Large intestine (tissue), 3 donors: ENCODE measurements around the gene LDLRAD2. TPM values are rescaled to one million over a fixed set of nuclear protein-coding genes. Genes with fewer than 3 reads are reported as not detected.

Experiments
- DNase-seq, 2 donors: peaks; one replicate each; pipeline versions ENCODE4 v3.0.0 to v3.0.0-alpha.2; 2013
- H3K27ac ChIP-seq: one replicate; pipeline ENCODE4 v1.5.1; 2013; ENCODE audit warnings: low read length
- H3K27me3 ChIP-seq: 2 replicates; pipeline ENCODE4 v1.6.1; 2013; ENCODE audit warnings: low read length; ENCODE audit not compliant: control insufficient read depth, insufficient read depth
- H3K36me3 ChIP-seq: 2 replicates; pipeline ENCODE4 v1.6.1; 2013; ENCODE audit warnings: low read length; ENCODE audit not compliant: control insufficient read depth, insufficient read depth
- H3K4me1 ChIP-seq: one replicate; pipeline ENCODE4 v1.6.1; 2013; ENCODE audit warnings: low read length; ENCODE audit not compliant: control insufficient read depth, insufficient read depth
- H3K4me3 ChIP-seq: one replicate; pipeline ENCODE4 v1.5.1; 2013; ENCODE audit warnings: low read length
- H3K9me3 ChIP-seq: one replicate; pipeline ENCODE4 v1.6.1; 2013; ENCODE audit warnings: mild to moderate bottlenecking, low read depth, low read length, moderate library complexity; ENCODE audit not compliant: control insufficient read depth
- WGBS: methylation state at CpG from one replicate; pipeline ENCODE4 v1.1.5; 2013; ENCODE audit warnings: low lambda C conversion rate; ENCODE audit not compliant: insufficient coverage; 5-methylcytosine and 5-hydroxymethylcytosine counted together
- polyA plus RNA-seq: library from polyadenylated mRNA; unstranded; fragments of 120-200 nt; gene quantifications from one replicate; pipeline ENCODE4 v1.2.1, GENCODE V29; 2013

The LDLRAD2 gene
- polyA plus RNA-seq, 1 donor, result 2.5 TPM

DNA sequence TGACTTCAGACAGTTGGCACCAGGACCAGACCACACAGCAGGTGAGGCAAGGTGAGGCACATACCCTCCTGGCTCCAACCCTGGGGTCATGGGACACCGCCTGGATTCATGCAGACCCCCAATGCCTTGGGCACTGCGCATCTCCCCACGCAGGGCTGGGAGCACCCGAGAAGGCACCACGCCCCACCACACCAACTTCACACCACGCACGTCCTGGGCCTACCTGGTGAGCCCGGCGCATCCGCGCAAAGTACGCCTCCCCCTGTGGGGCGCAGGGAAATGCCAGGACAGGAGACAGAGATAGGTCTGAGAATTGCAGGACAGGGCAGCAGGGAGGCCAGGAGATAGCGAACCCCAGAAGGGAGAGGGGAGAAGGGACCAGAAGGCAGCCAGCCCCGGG is 58.5 kb downstream of the LDLRAD2 start:
- no peaks in the 10 kb centered on the region for H3K9me3 ChIP-seq
- no peaks in the 10 kb centered on the region for H3K27me3 ChIP-seq
- no CpG with 5 or more reads among the region's 15 CpGs for WGBS
- peaks cover 10% of the 10 kb centered on the region for H3K4me1 ChIP-seq
- no peak for DNase-seq
- no peak overlapping the region for H3K4me3 ChIP-seq
- H3K36me3 ChIP-seq, result peaks cover 67% of the 10 kb centered on the region
- no peak overlapping the region for H3K27ac ChIP-seq

DNA sequence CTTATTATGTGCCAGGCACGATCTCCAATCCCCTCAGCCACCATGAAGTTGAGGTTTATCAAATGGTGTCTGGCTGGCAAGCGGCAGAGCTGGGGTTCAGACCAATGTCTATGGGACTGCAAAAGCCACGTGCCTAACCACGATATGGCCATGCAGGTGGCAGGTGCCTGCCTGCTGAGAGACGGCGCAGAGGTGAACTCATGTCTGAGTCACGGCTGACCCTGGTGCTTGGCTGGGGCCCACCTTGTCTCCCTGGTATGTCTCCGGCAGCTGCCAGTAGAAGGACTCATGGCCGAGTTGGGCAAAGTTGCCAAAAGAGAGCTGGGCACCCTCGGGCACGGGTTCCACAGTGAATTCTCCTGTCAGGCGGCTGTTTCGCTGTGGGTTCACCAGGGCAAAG is 59.9 kb downstream of the LDLRAD2 start:
- no peaks in the 10 kb centered on the region for H3K9me3 ChIP-seq
- no peak overlapping the region for H3K4me3 ChIP-seq
- no peak for DNase-seq
- H3K36me3 ChIP-seq, result peaks cover 70% of the 10 kb centered on the region
- no peaks in the 10 kb centered on the region for H3K4me1 ChIP-seq
- H3K27ac ChIP-seq, result no peak overlapping the region
- no CpG with 5 or more reads among the region's 13 CpGs for WGBS
- H3K27me3 ChIP-seq, result no peaks in the 10 kb centered on the region

DNA sequence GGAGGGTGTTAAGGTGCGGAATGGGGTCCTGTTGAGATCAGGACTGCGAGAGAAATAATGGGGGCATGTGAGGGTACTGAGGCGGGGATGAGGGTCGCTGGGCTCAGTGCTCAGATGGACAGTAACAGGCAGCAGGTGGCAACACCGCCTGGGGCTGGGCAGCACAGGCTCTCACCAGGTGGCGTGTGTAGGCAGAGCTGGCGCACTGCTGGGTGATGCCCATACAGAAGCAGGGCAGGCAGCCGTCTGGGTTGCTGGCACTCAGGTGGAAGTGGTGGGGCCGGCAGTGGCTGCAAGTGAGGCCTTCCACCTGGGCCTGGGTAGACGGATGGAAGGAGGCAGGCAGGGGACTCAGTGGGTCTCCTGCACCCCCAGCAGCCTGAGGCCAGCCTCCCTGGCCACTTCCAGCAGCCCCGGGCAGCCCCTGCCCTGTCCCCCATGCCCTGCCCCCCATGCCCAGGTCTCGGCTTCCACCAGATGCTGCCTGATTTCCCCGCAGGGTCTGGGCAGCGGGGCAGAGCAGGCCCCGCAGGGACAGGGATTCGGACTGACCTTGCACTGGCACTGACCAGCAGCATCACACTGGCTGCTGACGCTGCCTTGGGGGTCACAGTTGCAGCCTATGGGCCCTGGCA is 60.5 kb downstream of the LDLRAD2 start:
- Histone ChIP-seq H3K9me3 (no peaks in the 10 kb centered on the region), H3K36me3 (peaks cover 72% of the 10 kb centered on the region), H3K4me1 (no peaks in the 10 kb centered on the region), H3K4me3 (no peak overlapping the region), H3K27me3 (no peaks in the 10 kb centered on the region), H3K27ac (no peak overlapping the region)
- no peak for DNase-seq
- no CpG with 5 or more reads among the region's 17 CpGs for WGBS

DNA sequence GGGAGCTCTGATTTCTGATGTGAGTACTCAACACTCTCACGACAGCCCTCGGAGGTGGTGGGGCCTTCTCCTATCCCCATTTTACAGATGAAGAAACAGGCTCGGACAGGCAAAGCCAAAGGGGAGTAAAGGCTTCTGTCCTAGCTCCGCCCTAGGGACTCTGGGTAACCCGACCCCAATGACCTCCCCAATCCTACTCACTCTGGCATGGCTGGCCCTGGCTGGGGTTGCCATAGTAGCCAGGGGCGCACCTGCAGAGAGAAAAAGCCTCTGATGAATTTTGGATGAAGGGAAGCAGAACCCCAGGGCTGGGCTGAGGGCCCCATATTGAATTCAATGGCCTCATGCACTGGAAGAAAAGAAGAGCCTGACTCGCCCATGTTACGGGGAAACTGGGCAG is 61.1 kb downstream of the LDLRAD2 start:
- Histone ChIP-seq H3K4me3 (no peak overlapping the region), H3K27ac (no peak overlapping the region), H3K27me3 (no peaks in the 10 kb centered on the region), H3K4me1 (no peaks in the 10 kb centered on the region), H3K36me3 (peaks cover 78% of the 10 kb centered on the region), H3K9me3 (no peaks in the 10 kb centered on the region)
- no peak for DNase-seq
- no CpG with 5 or more reads among the region's 8 CpGs for WGBS

DNA sequence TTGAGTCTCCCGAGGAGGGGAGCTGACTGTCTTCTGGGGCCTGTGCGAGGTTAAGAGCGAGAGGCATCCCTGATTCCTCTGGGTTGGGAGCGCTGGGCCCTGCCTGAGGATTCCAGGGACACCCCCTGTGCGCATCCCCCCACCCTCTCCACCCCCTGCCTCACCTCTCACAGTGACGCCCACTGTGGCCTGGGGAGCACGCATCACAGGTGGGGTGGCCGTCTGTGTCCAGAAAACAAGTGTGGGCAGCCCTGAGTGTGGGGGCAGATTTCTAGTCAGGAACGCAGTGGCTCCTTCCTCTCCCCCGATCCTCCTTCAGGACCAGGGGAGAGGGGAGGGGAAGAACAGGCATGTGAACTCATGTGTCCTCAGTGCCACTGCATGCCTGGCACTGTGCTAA is 61.7 kb downstream of the LDLRAD2 start:
- no CpG with 5 or more reads among the region's 10 CpGs for WGBS
- Histone ChIP-seq H3K27ac (no peak overlapping the region), H3K4me3 (no peak overlapping the region), H3K27me3 (no peaks in the 10 kb centered on the region), H3K36me3 (peaks cover 79% of the 10 kb centered on the region), H3K9me3 (no peaks in the 10 kb centered on the region), H3K4me1 (no peaks in the 10 kb centered on the region)
- no peak for DNase-seq

DNA sequence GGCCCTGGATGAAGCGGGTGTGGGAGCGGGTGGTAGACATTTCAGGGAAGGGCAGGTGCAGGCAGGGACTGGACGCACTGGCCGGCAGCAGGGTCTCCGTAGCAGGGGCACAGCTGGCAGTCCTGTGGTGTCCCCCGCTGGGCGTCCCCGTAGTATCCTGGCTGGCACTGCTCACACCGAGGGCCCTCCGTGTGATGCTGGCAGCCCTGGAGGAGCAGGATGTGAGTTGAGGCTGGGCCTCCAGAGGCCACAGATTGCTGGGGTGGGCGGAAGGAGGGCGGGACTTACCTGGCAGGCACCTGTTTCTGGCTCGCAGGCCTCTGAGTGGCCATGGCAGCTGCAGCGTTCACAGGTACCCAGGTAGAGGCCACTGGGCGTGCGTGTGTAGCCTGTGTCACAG is 62.3 kb downstream of the LDLRAD2 start:
- H3K27me3 ChIP-seq, result no peaks in the 10 kb centered on the region
- DNase-seq, result no peak
- no peak overlapping the region for H3K4me3 ChIP-seq
- H3K36me3 ChIP-seq, result peaks cover 84% of the 10 kb centered on the region
- H3K9me3 ChIP-seq, result no peaks in the 10 kb centered on the region
- WGBS, result no CpG with 5 or more reads among the region's 16 CpGs
- H3K27ac ChIP-seq, result no peak overlapping the region
- no peaks in the 10 kb centered on the region for H3K4me1 ChIP-seq

Other genes starting within 250 kb of the LDLRAD2 start
- 68.1 TPM for gene RAP1GAP, start 142.9 kb upstream of the LDLRAD2 start, polyA plus RNA-seq
- 43.3 TPM for gene USP48, start 29.1 kb upstream of the LDLRAD2 start, polyA plus RNA-seq
- gene HSPG2, start 125.0 kb downstream of the LDLRAD2 start, polyA plus RNA-seq, result 70.4 TPM
- 0.21 TPM for gene CELA3B, start 164.8 kb downstream of the LDLRAD2 start, polyA plus RNA-seq
- 0.25 TPM for gene CELA3A, start 189.4 kb downstream of the LDLRAD2 start, polyA plus RNA-seq
- gene CDC42, start 240.4 kb downstream of the LDLRAD2 start, polyA plus RNA-seq, result 262 TPM